Measurements from ENCODE around the gene TCP1. TPM values are rescaled to one million over a fixed set of nuclear protein-coding genes. Genes with fewer than 3 reads are reported as not detected.
A peak's percentile ranks its signal among the peaks of the same experiment; 100 is the strongest.

Gene TCP1
- total RNA-seq, 4 donors from 2014 or later = 68.8 to 233 (median 135) TPM

DNA sequence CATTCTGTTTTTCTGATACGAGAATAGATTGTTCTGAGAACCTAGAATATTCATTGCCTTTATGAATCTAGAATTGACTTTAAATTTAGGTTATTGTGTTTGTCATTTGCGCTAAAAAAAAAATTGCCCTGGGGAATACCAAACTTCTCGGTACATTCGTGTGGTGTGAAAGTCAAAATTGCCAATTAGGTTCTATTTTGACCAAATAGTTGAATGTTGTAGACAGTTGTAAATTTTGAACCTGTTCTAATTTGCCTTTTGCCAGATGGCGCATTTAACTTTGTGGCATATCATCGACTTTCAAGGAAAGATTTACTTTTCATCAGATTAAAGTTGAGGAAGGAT is 59.1 kb downstream of the TCP1 start:
- no peaks in the 10 kb centered on the region for H3K9me3 ChIP-seq
- no peaks in the 10 kb centered on the region for H3K27me3 ChIP-seq
- no peak for DNase-seq
- H3K4me3 ChIP-seq = no peak overlapping the region
- peaks cover 0 to 28% (median 12%) of the 10 kb centered on the region in 4 donors for H3K4me1 ChIP-seq
- no peak for TF ChIP-seq POLR2A (IDR thresholded peaks at IDR 0.05)
- TF ChIP-seq, protein P1, sequence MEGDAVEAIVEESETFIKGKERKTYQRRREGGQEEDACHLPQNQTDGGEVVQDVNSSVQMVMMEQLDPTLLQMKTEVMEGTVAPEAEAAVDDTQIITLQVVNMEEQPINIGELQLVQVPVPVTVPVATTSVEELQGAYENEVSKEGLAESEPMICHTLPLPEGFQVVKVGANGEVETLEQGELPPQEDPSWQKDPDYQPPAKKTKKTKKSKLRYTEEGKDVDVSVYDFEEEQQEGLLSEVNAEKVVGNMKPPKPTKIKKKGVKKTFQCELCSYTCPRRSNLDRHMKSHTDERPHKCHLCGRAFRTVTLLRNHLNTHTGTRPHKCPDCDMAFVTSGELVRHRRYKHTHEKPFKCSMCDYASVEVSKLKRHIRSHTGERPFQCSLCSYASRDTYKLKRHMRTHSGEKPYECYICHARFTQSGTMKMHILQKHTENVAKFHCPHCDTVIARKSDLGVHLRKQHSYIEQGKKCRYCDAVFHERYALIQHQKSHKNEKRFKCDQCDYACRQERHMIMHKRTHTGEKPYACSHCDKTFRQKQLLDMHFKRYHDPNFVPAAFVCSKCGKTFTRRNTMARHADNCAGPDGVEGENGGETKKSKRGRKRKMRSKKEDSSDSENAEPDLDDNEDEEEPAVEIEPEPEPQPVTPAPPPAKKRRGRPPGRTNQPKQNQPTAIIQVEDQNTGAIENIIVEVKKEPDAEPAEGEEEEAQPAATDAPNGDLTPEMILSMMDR (IDR thresholded peaks at IDR 0.05) = no peak
- no peaks in the 10 kb centered on the region for H3K36me3 ChIP-seq
- H3K27ac ChIP-seq = no peak overlapping the region

GRCh38 chr6:159729598-159730331 is 59.6 kb downstream of the TCP1 start:
- peak overlapping the region in 3 of 4 donors; percentile 9 to 97 (median 82) for H3K4me3 ChIP-seq
- DNase-seq = no peak
- no peaks in the 10 kb centered on the region for H3K36me3 ChIP-seq
- peaks cover 0 to 32% (median 12%) of the 10 kb centered on the region in 4 donors for H3K4me1 ChIP-seq
- H3K9me3 ChIP-seq = no peaks in the 10 kb centered on the region
- H3K27ac ChIP-seq = peak overlapping the region in 1 of 4 donors; percentile 38
- H3K27me3 ChIP-seq = no peaks in the 10 kb centered on the region
- TF ChIP-seq POLR2A (IDR thresholded peaks at IDR 0.05) = no peak
- TF ChIP-seq, protein P1 (IDR thresholded peaks at IDR 0.05) = no peak

DNA sequence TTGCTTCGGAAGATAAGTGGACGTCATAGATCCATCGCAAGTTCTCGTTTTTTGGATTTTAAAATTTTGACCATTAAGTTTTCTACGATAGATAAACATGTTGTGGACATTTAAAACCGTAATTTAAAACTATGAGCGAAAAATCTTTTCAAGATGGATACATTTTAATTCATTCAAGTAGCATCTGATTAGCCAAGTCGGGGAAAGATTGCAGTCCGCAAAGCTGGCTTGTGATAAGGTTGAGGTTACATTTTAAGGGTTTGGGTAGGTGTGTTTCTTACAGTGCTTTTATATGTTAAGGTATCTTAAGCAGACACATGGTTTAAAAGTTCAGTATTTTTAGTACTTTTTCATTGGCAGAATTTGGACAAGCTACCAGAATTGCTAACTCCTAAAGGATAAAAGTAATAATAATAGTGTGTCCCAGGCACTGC is 60.9 kb downstream of the TCP1 start:
- DNase-seq = no peak
- no peaks in the 10 kb centered on the region for H3K9me3 ChIP-seq
- peaks cover 0 to 29% (median 12%) of the 10 kb centered on the region in 4 donors for H3K4me1 ChIP-seq
- no peaks in the 10 kb centered on the region for H3K27me3 ChIP-seq
- H3K4me3 ChIP-seq = peak overlapping the region; percentile 82 to 97 (median 92)
- TF ChIP-seq POLR2A (IDR thresholded peaks at IDR 0.05) = no peak
- TF ChIP-seq, protein P1 (IDR thresholded peaks at IDR 0.05) = no peak
- H3K27ac ChIP-seq = peak overlapping the region; percentile 96 to 100 (median 98)
- no peaks in the 10 kb centered on the region for H3K36me3 ChIP-seq

Small RNAs within 50 kb of the gene (small RNA-seq; reads per million reads assigned to genes)
- gene SNORA20 (28.6 to 51.5 reads per million in 2 donors), gene SNORA29 (0 reads per million in 2 donors)

Other genes with a start within 250 kb of the TCP1 start
- gene SOD2, start 96.4 kb downstream of the TCP1 start, total RNA-seq = 100 to 1,000 TPM in 2 of 4 donors, 10 to 100 TPM in 2; 85.0 to 156 (median 103) TPM
- 100 to 1,000 TPM in 1 of 4 donors, 10 to 100 TPM in 3; 65.0 to 105 (median 88.5) TPM for gene WTAP, start 62.1 kb downstream of the TCP1 start, total RNA-seq
- gene ACAT2, start 27.6 kb downstream of the TCP1 start, total RNA-seq = 10 to 100 TPM in 3 of 4 donors, 1 to 10 TPM in 1; 6.6 to 22.2 (median 16.5) TPM
- 10 to 100 TPM; 25.1 to 58.5 (median 35.7) TPM for gene MRPL18, start 865 bp upstream of the TCP1 start, total RNA-seq
- not detected for gene PNLDC1, start 10.7 kb upstream of the TCP1 start, total RNA-seq
- not detected for gene MAS1, start 101.4 kb upstream of the TCP1 start, total RNA-seq
- 10 to 100 TPM; 48.7 to 86.5 (median 82.3) TPM for gene IGF2R, start 179.5 kb upstream of the TCP1 start, total RNA-seq